Cardiac fibroblast (primary cell): ENCODE data around the gene ARGLU1.

Experiments used
- DNase-seq, 2 donors: peaks; one replicate each; pipeline versions ENCODE4 v3.0.0 to v3.0.0-alpha.2; 2010; ENCODE audit warnings: low read depth in 2 of 2
- H3K4me3 ChIP-seq, 2 donors: replicated peaks in 1 of 2; 1 replicate in 1 of 2; 2 replicates in 1 of 2; pipeline ENCODE4 v1.5.1; 2011; ENCODE audit warnings: low read depth in 2 of 2, low read length in 2 of 2, mild to moderate bottlenecking in 2 of 2, moderate library complexity in 1 of 2
- CTCF ChIP-seq: IDR thresholded peaks from one replicate; pipeline ENCODE4 v1.5.1; 2011; ENCODE audit warnings: low read depth, mild to moderate bottlenecking, low read length, inconsistent platforms

The ARGLU1 gene

DNA sequence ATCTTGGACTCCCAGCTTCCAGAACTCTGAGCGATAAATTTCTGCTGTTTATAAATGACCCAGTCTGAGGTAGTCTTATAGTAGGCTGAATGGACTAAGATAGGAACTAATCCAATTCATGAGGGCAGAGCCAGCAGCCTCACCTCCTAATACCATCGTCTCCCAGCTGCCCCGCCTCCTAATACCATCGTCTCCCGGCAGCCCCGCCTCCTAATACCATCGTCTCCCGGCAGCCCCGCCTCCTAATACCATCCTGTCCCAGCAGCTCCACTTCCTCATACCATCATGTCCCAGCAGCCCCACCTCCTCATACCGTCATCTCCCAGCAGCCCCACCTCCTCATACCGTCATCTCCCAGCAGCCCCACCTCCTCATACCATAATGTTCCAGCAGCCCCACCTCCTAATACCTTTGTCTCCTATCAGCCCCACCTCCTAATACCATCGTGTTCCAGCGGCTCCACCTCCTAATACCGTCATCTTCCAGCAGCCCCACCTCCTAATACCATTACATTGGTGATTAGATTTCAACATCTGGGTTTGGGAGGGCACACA is 2.4 kb upstream of the ARGLU1 start:
- peak; percentile 78 to 92 for DNase-seq
- H3K4me3 ChIP-seq, result no peak overlapping the region
- TF ChIP-seq CTCF, result no peak

GRCh38 chr13:106569233-106570095 is 1.5 kb upstream of the ARGLU1 start:
- no peak overlapping the region for H3K4me3 ChIP-seq
- no peak for TF ChIP-seq CTCF
- DNase-seq, result no peak

DNA sequence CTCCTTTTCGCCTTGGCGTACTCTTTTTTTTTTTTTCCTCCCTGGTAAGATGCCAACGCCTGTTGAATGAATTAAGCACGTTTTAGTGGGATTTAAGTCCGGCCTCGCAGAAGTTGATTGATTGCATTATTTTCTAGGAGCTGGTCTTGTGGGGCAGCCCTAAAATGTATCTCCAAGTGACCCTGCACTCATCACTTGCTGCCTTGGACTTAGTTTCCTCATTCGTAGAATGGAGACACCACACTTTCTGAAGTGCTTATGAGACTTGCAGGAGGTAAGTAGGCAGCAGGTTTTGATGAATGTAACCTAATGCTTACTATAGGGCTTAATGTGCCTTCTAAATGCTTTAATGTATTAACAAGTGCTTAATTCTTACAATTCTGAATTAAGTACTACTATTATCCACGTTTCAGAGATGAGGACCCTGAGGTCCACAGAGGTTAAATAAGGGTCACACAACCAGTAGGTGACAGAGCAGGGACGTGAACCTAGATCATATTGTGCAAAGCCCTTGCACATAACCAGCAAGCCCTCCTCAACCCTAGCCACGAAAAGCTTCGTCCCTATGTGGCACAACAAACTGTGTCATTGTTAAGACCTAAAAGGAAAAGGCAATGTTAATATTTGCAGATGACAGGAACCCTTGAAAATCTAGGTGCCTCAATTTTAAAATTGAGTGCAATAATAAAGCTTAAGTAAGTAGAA is 514 bp upstream of the ARGLU1 start:
- no peak for TF ChIP-seq CTCF
- peak overlapping the region; percentile 94 to 95 for H3K4me3 ChIP-seq
- DNase-seq, result no peak

DNA sequence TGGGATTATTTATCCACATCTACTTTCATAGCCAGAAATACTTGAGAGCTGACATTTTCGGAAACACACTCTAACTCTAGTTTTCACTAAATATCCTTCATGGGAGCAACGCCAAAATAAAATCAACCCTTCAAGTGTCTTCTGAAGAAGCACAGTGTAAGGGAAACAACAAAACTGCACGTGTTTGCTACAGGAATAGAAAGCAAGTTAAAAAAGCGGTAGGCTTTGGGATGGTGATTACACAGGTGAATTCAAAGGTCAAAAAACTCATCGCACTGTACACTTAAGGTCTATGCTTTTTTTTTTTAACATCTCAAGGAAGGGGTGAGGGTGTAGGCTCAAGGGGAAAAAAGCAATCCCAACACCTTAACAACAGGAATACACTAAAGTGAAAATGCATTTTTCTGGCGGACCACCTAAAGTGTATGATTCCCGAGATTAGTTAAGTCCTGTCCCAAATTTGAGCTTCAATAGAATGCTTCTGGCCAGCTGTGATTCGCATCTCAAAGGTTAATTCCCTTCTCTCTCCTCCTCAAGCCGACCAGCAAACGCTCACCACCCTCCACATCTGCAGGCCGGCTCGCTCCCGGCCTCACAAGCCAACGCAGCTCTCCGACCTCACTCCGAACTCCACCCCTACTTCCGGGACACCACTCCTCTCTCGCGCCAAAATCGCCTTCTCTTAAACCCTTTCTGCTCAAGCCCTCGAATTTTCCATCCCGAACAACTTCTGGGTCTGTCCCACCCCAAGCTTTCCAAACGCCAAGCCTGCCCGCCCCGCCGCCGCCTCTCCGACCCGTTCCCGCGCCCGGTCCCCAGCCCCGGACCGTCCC is 1.1 kb downstream of the ARGLU1 start:
- DNase-seq, result peak; percentile 66 to 67
- no peak for TF ChIP-seq CTCF
- H3K4me3 ChIP-seq, result peak overlapping the region; percentile 94 to 95

DNA sequence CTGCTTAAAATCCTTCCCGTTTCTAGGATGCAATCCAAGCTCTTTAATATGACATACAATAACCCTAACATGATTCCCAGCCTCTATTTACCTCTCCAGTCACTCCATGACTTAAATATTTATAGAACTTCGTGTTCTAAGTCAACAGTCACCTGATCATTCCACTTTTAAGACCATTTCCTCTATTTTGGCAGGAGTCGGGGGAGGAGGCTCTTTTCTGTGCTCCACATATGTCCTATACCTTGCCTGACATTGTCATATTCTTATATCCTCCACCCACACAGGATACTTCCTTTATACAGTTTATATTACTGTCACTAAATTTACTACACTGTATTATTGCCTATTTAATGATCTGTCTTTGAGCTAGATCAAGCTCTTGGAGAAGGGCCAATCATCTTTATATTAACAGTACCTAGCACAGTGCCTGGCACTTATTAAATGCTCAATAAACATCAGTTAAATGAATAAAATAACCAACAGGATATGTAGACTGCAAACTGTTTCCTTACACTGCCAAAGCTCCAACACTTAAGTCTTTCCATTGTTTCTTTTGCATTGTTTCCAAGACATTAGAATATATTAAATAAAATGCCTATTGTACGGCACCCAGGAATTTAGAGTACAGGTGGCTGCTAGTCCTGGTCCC is 2.7 kb downstream of the ARGLU1 start:
- no peak for TF ChIP-seq CTCF
- no peak for DNase-seq
- H3K4me3 ChIP-seq, result no peak overlapping the region

DNA sequence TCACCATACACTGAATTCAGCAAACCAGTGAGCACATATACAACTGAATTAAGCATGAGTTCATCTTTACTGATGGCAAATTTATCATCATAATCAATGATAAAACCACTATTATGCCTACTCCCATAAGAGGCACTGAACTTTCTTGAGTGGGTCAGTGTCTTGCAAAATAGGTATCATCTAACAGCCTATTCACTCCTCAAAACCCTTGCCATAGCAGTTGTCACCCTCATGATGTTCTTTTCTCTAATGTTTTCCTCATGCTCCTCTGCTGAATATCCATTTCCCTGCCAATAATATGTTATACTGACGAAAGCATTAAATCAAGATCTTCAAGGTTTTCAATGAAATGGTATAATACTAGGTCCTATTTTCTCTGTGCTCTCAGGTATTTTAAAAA is 5.6 kb downstream of the ARGLU1 start:
- DNase-seq, result no peak
- TF ChIP-seq CTCF, result no peak
- no peak overlapping the region for H3K4me3 ChIP-seq
